Middle frontal gyrus (tissue), 1 donor: ENCODE results near the gene EVA1B.

Source experiments
- DNase-seq: peaks from one replicate; pipeline ENCODE4 v3.0.0-alpha.2; 2015; ENCODE audit warnings: low spot score; ENCODE audit errors: extremely low spot score

The EVA1B gene

GRCh38 chr1:36323636-36324352 is at the start of gene EVA1B:
EVA1B (minus strand) TSS chr1:36323645; CDS start chr1:36323037, 608 bp downstream.
- DNase-seq = no peak

GRCh38 chr1:36372617-36373016 is 49.2 kb upstream of the EVA1B start:
- DNase-seq = no peak

DNA sequence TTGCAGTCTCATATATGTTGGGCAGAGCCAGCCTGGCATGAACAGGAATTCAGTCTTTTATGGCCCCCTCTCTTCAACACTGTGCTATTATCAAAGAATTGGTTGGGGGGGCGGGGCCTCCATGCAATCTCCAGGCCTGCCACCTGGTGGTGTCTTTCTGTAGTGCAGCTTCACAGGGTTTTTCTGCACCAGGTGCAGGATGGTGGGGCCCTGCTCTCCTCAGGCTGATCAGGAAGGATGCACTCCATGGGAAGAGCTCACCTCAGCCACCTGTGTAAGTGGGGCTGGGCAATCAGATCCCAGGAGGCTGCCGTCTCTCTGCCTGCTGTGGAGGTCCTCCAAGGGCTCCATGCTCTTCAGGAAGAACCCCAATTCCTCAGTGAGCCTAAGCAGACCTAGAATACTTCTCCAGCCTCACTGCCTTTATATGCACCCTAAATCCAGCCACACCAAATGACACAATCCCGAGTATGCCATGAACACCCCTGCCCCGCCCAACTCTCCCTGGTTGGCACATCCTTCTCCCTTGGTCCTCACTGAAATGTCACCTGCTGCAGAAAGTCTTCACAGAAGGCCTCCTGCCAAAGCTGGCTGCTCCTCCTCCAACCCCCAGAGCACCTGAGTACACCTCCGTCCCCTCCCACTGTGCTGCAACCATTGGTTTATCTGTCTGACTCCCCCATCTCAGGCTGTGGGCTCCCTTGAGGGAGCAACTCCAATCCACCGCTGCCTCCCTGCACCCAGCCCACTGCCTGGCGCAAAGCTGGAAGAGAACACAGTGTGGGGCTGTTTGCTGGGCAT is 45.8 kb upstream of the EVA1B start:
- DNase-seq = no peak

GRCh38 chr1:36367798-36368197 is 44.4 kb upstream of the EVA1B start:
- no peak for DNase-seq

DNA sequence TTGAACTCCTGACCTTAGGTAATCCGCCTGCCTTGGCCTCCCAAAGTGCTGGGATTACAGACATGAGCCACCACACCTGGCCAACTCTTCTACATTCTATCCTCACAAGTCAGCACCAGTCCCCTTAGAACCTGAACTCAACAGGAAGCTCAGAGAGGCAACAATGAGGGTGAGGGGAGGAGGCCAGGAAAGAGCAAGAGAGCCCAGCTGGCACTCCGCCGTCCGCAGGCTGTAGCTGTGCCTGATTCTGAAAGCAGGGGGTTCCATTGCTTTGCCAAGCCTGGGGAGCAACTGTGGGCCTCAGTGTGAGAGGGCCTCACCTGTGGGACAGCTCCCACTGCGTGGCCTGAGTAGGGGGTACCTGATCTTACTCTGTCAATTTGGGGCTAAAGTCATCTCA is 43.6 kb upstream of the EVA1B start:
- no peak for DNase-seq

GRCh38 chr1:36366091-36366661 is 42.7 kb upstream of the EVA1B start:
- DNase-seq = peak; percentile 64

DNA sequence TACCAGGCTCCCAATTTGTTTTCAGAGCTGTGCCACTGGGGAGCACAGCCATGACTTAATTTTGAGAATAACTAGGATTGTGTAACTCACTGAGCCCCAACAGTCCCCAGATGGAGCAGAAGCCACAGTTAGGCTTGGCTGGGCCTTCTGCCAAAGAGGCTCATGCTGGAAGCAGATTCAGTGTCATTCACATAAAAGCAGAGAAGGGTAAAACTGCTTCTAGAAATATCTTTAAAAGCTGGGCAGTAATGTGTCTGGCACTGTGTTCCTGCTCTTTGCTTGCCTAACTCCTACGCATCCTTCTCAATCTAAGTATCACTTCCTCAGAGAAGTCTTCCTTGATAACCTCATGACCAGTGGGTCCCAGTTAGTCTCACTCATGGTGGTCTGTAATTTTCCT is 41.9 kb upstream of the EVA1B start:
- peak; percentile 36 for DNase-seq

GRCh38 chr1:36359911-36360550 is 36.6 kb upstream of the EVA1B start:
- DNase-seq = no peak

GRCh38 chr1:36359383-36359782 is 35.9 kb upstream of the EVA1B start:
- no peak for DNase-seq

- no peak for DNase-seq
These were observed 35.2 kb upstream of the EVA1B start for GRCh38 chr1:36358514-36359084.

- DNase-seq = no peak
These were observed 32.4 kb upstream of the EVA1B start for GRCh38 chr1:36355811-36356210.

DNA sequence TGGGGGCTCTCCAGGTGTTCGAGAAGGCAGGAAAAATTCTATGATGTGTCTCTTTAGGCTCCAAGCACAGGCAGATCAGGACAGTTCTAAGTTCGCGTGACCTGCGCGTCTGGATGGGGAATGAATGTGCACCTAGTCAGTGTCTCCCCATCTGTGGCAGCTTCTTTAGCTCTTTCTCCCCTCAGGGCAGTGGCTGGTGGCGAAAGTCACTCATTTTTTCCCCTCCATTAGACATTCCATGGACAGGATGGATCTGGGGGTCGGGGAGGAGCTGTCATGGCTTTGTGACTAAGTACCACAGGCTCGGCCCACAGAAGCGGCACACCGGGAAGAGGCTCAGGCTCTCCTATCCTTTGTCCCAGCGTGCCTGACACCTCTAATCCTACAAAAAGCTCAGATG is 31.0 kb upstream of the EVA1B start:
- DNase-seq = no peak

- DNase-seq = no peak
These were observed 29.7 kb upstream of the EVA1B start for GRCh38 chr1:36352910-36353878.

GRCh38 chr1:36352125-36352909 is 28.9 kb upstream of the EVA1B start:
- DNase-seq = no peak

GRCh38 chr1:36351227-36351977 is 28.0 kb upstream of the EVA1B start:
- DNase-seq = no peak

GRCh38 chr1:36350659-36351226 is 27.3 kb upstream of the EVA1B start:
- DNase-seq = no peak

DNA sequence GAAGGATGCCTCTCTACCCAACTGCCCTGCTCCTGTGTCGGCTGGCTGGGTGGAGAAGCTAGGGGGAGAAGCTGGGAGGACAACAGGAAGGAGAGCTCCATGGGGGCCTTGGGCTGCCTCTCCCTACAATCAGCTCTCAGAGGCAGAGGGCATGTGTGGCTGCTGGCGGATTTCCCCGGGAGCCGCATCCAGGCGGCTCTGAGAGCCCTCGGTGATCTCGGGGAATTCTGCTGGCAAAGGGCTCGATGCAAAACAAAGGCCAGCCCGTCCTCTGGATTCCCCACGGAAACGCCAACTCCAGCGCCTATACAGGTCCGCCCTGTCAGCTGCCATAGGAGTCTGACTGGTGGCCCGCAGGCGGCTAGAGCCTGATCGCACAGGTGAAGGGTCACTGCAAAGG is 26.4 kb upstream of the EVA1B start:
- no peak for DNase-seq

DNA sequence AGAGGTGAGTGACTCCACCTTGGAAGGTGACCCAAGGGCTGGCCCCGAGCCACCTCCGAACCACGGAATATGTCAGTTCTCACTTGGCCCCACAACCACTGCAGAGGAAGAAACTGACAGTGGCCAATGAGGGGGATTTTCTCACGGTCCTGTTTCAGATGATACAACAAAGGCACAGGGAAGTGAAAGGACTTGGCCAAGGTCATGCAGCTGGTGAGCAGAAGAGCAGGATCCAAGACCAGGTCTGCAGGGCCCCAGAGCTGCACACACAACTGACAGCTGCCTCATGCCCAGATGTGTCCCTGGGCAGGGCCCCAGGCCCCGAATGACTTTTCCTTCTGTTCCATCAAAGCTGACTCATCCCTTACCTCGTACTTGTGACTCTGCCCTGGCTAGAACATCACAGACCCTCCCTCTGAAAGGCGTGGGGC is 25.8 kb upstream of the EVA1B start:
- DNase-seq = no peak
